NT2/D1 (cell line): ENCODE measurements around the gene PITRM1.

Experiments used
- SUZ12 ChIP-seq: IDR thresholded peaks from 2 replicates; pipeline ENCODE4 v1.6.1; 2011; ENCODE audit not compliant: insufficient read length, insufficient read depth; ENCODE audit errors: extremely low read depth
- YY1 ChIP-seq: IDR thresholded peaks from 2 replicates; pipeline ENCODE4 v1.6.1; 2011; ENCODE audit not compliant: insufficient read length, insufficient read depth
- ZNF274 ChIP-seq: IDR thresholded peaks from 2 replicates; pipeline ENCODE4 v1.6.1; 2011; ENCODE audit warnings: mild to moderate bottlenecking, low read depth, low read length

- no peak for TF ChIP-seq SUZ12
- TF ChIP-seq YY1, result no peak
- TF ChIP-seq ZNF274, result no peak
Measured at GRCh38 chr10:3150961-3151360, 21.6 kb downstream of the PITRM1 start.
